Neural cell (in vitro differentiated cells): ENCODE measurements around the gene SLC50A1. TPM values are rescaled to one million over a fixed set of nuclear protein-coding genes. Genes with fewer than 3 reads are reported as not detected.

ENCODE experiments used
- H2AFZ ChIP-seq: fragments of 200-600, 300-800 bp; sonication (generic), shearing (Covaris generic); 2 replicates; pipeline ENCODE4 v1.6.0; 2014; ENCODE audit warnings: low read depth, mild to moderate bottlenecking, antibody characterized with exemption, low read length, moderate library complexity
- H3F3A ChIP-seq: fragments of 200-600 bp; shearing (Covaris generic); 2 replicates; pipeline ENCODE4 v1.6.1; 2016; ENCODE audit warnings: mild to moderate bottlenecking, moderate library complexity, mixed read lengths, antibody characterized with exemption, low read length; ENCODE audit not compliant: insufficient read depth, poor library complexity, severe bottlenecking
- H3K27ac ChIP-seq: fragments of 200-600, 300-800 bp; sonication (generic), shearing (Covaris generic); 2 replicates; pipeline ENCODE4 v1.5.1; 2014; ENCODE audit warnings: mild to moderate bottlenecking, low read length, moderate library complexity
- H3K27me3 ChIP-seq: fragments of 300-800, 200-600 bp; sonication (generic), shearing (Covaris generic); 2 replicates; pipeline ENCODE4 v1.6.0; 2014; ENCODE audit warnings: mild to moderate bottlenecking, low read depth, low read length, moderate library complexity; ENCODE audit not compliant: insufficient read depth
- H3K36me3 ChIP-seq: fragments of 300-800, 200-600 bp; sonication (generic), shearing (Covaris generic); 2 replicates; pipeline ENCODE4 v1.5.1; 2014; ENCODE audit warnings: mild to moderate bottlenecking, antibody characterized with exemption, low read length, moderate library complexity; ENCODE audit not compliant: insufficient read depth
- H3K4me2 ChIP-seq: fragments of 300-800, 200-600 bp; sonication (generic), shearing (Covaris generic); 2 replicates; pipeline ENCODE4 v1.6.0; 2014; ENCODE audit warnings: mild to moderate bottlenecking, low read length
- H3K4me3 ChIP-seq: fragments of 300-800, 200-600 bp; sonication (generic), shearing (Covaris generic); 2 replicates; pipeline ENCODE4 v1.5.1; 2014; ENCODE audit warnings: mild to moderate bottlenecking, low read length, moderate library complexity
- H3K79me2 ChIP-seq: fragments of 200-600 bp; shearing (Covaris generic); replicated peaks from 2 replicates; pipeline ENCODE4 v1.6.0; 2014; ENCODE audit warnings: mild to moderate bottlenecking, low read length, moderate library complexity; ENCODE audit not compliant: insufficient read depth
- H3K9ac ChIP-seq: fragments of 300-800, 200-600 bp; sonication (generic), shearing (Covaris generic); 2 replicates; pipeline ENCODE4 v1.6.1; 2016; ENCODE audit warnings: mild to moderate bottlenecking, low read length, mixed read lengths
- H3K9me2 ChIP-seq: fragments of 200-600 bp; shearing (Covaris generic); 2 replicates; pipeline ENCODE4 v1.6.1; 2016; ENCODE audit warnings: mild to moderate bottlenecking, low read length, mixed read lengths; ENCODE audit not compliant: insufficient read depth
- H3K9me3 ChIP-seq: fragments of 200-600, 300-800 bp; sonication (generic), shearing (Covaris generic); 2 replicates; pipeline ENCODE4 v1.6.1; 2016; ENCODE audit warnings: mild to moderate bottlenecking, mixed run types, low read length, moderate library complexity, mixed read lengths
- H4K20me1 ChIP-seq: fragments of 200-600 bp; shearing (Covaris generic); 2 replicates; pipeline ENCODE4 v1.6.1; 2016; ENCODE audit warnings: mild to moderate bottlenecking, mixed run types; ENCODE audit not compliant: insufficient read depth
- EP300 ChIP-seq: fragments of 450-650 bp; conservative IDR thresholded peaks from 2 replicates; pipeline ENCODE4 v1.6.1; 2014; ENCODE audit warnings: antibody characterized with exemption, mild to moderate bottlenecking, moderate library complexity; ENCODE audit not compliant: poor library complexity, severe bottlenecking
- EZH2 ChIP-seq: fragments of 200-600, 300-800 bp; shearing (Covaris generic), sonication (generic); IDR thresholded peaks from 2 replicates; pipeline ENCODE4 v1.6.1; 2014; ENCODE audit warnings: antibody characterized with exemption, low read length, borderline replicate concordance, mild to moderate bottlenecking; ENCODE audit not compliant: insufficient read depth, poor library complexity, severe bottlenecking
- MXI1 ChIP-seq: fragments of 450-650 bp; conservative IDR thresholded peaks from 2 replicates; pipeline ENCODE4 v1.6.1; 2014; ENCODE audit warnings: antibody characterized with exemption, mild to moderate bottlenecking; ENCODE audit not compliant: poor library complexity, severe bottlenecking
- POLR2AphosphoS5 ChIP-seq: IDR thresholded peaks from 2 replicates; pipeline ENCODE4 v1.6.1; 2012
- RAD21 ChIP-seq: fragments of 450-650 bp; conservative IDR thresholded peaks from 2 replicates; pipeline ENCODE4 v1.6.1; 2014; ENCODE audit warnings: antibody characterized with exemption, mild to moderate bottlenecking, moderate library complexity
- SMC3 ChIP-seq: fragments of 450-650 bp; conservative IDR thresholded peaks from 2 replicates; pipeline ENCODE4 v1.6.1; 2014; ENCODE audit warnings: antibody characterized with exemption, mild to moderate bottlenecking, moderate library complexity; ENCODE audit not compliant: poor library complexity
- TAF1 ChIP-seq: IDR thresholded peaks from 2 replicates; pipeline ENCODE4 v1.6.1; 2012; ENCODE audit warnings: low read depth
- polyA plus RNA-seq: library from polyadenylated mRNA; depleted of rRNA; stranded (reverse); fragments of >200 nt; gene quantifications from 2 replicates; pipeline ENCODE4 v1.2.3, GENCODE V29; 2014
- TF ChIP-seq, protein P1 (sequence below): IDR thresholded peaks from 2 replicates; pipeline ENCODE4 v1.6.1; 2012; ENCODE audit warnings: borderline replicate concordance
- TF ChIP-seq, protein P2 (sequence below): fragments of 450-650 bp; IDR thresholded peaks from 2 replicates; pipeline ENCODE4 v1.5.1; 2014; ENCODE audit warnings: antibody characterized with exemption, mild to moderate bottlenecking, moderate library complexity; ENCODE audit not compliant: poor library complexity, severe bottlenecking

Gene SLC50A1
- polyA plus RNA-seq, 1 donor from 2014 or later = 12.6 TPM

DNA sequence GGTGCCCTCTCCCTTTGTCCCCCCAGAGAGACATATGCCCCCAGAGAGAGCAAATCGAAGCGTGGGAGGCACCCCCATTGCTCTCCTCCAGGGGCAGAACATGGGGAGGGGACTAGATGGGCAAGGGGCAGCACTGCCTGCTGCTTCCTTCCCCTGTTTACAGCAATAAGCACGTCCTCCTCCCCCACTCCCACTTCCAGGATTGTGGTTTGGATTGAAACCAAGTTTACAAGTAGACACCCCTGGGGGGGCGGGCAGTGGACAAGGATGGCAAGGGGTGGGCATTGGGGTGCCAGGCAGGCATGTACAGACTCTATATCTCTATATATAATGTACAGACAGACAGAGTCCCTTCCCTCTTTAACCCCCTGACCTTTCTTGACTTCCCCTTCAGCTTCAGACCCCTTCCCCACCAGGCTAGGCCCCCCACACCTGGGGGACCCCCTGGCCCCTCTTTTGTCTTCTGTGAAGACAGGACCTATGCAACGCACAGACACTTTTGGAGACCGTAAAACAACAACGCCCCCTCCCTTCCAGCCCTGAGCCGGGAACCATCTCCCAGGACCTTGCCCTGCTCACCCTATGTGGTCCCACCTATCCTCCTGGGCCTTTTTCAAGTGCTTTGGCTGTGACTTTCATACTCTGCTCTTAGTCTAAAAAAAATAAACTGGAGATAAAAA is 48.7 kb upstream of the SLC50A1 start:
- Histone ChIP-seq H3K4me3 (no peak overlapping the region), H3K27me3 (no peaks in the 10 kb centered on the region), H3K9ac (no peak overlapping the region), H3K27ac (no peak overlapping the region), H3K9me3 (no peaks in the 10 kb centered on the region), H3K4me2 (no peak overlapping the region), H3F3A (no peaks in the 10 kb centered on the region), H4K20me1 (peaks cover 23% of the 10 kb centered on the region), H3K36me3 (no peaks in the 10 kb centered on the region), H3K9me2 (no peaks in the 10 kb centered on the region), H3K79me2 (peaks cover 22% of the 10 kb centered on the region), H2AFZ (no peak overlapping the region)
- TF ChIP-seq SMC3 (no peak), TAF1 (no peak), POLR2AphosphoS5 (no peak), EZH2 (no peak), RAD21 (no peak), EP300 (no peak), MXI1 (no peak)
- TF ChIP-seq, protein P1, sequence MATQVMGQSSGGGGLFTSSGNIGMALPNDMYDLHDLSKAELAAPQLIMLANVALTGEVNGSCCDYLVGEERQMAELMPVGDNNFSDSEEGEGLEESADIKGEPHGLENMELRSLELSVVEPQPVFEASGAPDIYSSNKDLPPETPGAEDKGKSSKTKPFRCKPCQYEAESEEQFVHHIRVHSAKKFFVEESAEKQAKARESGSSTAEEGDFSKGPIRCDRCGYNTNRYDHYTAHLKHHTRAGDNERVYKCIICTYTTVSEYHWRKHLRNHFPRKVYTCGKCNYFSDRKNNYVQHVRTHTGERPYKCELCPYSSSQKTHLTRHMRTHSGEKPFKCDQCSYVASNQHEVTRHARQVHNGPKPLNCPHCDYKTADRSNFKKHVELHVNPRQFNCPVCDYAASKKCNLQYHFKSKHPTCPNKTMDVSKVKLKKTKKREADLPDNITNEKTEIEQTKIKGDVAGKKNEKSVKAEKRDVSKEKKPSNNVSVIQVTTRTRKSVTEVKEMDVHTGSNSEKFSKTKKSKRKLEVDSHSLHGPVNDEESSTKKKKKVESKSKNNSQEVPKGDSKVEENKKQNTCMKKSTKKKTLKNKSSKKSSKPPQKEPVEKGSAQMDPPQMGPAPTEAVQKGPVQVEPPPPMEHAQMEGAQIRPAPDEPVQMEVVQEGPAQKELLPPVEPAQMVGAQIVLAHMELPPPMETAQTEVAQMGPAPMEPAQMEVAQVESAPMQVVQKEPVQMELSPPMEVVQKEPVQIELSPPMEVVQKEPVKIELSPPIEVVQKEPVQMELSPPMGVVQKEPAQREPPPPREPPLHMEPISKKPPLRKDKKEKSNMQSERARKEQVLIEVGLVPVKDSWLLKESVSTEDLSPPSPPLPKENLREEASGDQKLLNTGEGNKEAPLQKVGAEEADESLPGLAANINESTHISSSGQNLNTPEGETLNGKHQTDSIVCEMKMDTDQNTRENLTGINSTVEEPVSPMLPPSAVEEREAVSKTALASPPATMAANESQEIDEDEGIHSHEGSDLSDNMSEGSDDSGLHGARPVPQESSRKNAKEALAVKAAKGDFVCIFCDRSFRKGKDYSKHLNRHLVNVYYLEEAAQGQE = no peak
- TF ChIP-seq, protein P2, sequence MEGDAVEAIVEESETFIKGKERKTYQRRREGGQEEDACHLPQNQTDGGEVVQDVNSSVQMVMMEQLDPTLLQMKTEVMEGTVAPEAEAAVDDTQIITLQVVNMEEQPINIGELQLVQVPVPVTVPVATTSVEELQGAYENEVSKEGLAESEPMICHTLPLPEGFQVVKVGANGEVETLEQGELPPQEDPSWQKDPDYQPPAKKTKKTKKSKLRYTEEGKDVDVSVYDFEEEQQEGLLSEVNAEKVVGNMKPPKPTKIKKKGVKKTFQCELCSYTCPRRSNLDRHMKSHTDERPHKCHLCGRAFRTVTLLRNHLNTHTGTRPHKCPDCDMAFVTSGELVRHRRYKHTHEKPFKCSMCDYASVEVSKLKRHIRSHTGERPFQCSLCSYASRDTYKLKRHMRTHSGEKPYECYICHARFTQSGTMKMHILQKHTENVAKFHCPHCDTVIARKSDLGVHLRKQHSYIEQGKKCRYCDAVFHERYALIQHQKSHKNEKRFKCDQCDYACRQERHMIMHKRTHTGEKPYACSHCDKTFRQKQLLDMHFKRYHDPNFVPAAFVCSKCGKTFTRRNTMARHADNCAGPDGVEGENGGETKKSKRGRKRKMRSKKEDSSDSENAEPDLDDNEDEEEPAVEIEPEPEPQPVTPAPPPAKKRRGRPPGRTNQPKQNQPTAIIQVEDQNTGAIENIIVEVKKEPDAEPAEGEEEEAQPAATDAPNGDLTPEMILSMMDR = no peak

DNA sequence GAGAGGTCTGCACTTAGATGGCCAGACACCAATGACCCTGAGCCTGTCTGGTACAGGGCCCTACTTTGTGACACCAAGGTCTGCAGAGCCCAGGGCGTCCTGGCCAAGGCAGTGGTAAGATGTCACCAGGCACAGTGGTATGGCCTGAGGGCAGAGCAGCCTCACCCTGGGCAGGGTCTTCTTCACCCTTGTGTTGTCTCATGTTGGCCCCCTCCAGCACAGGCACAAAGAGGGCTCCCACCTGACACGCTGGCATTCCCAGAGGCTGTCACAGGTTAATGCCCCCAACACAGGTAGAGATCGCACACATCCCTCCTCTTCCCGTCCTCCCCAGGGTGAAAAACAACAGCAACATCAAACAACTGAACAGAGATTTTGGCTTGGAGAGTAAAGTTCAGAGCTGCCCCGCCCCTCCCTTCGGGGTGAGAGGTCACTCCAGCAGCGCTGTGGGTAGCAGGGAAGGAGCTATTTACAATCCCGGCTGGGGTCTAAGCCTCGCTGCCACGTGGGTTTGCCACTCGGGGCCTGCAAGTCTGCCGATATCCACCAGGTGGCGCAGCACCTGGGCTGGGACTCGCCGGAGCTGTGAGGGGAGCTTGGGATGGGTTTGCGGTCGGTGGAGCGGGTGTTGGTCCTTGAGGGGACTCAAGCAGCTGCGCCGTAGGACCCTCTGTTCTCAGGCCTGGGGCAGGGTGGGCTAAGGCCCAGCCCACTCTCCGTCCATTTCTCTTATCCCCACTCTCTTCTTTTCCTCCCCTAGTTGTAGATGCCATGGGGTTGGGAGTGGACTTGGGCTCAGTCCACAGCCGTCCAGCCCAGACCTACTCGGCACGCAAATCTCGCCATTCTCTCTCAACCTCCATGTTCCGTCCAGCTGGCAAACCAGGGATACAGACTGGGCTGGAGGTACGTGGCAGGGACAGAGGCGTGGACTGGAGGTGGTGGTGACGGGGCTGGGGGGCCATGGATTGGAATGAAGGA is 44.3 kb upstream of the SLC50A1 start:
- no peak overlapping the region for H3K4me3 ChIP-seq
- no peaks in the 10 kb centered on the region for H3F3A ChIP-seq
- H3K27me3 ChIP-seq = no peaks in the 10 kb centered on the region
- TF ChIP-seq SMC3 (peak; percentile 87), EP300 (no peak), MXI1 (peak; percentile 49), EZH2 (no peak), POLR2AphosphoS5 (no peak), TAF1 (no peak), RAD21 (peak; percentile 76)
- TF ChIP-seq, protein P1 = no peak
- TF ChIP-seq, protein P2 = peak; percentile 86
- H4K20me1 ChIP-seq = no peaks in the 10 kb centered on the region
- no peaks in the 10 kb centered on the region for H3K36me3 ChIP-seq
- no peaks in the 10 kb centered on the region for H3K79me2 ChIP-seq
- no peak overlapping the region for H3K9ac ChIP-seq
- no peaks in the 10 kb centered on the region for H3K9me2 ChIP-seq
- H3K4me2 ChIP-seq = no peak overlapping the region
- H3K9me3 ChIP-seq = no peaks in the 10 kb centered on the region
- no peak overlapping the region for H3K27ac ChIP-seq
- H2AFZ ChIP-seq = no peak overlapping the region
